ENCODE measurements around the gene SYNJ2.

DNA sequence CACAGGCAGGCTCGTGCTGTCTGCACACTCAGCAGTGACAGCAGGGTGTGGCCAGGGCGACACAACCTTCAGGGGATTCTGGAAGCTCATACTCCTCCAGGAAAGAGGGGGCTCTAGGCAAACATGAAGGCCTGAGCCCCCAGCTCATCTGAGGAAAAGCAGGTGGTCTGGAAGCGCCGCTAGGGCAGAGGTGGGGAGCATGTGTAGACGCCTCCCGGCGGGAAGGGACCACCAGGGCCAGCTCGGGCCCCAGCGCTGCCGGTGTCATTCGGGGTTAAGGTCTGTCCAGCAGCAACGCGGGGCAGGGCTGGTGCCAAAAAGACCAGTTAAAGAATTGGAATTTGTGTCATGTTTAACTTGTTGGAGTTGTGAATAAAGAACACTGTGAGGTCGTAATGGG is 39.3 kb upstream of the SYNJ2 start:
- TF ChIP-seq EZH2 (IDR thresholded peaks at IDR 0.05; ENCODE audit: insufficient read depth, poor library complexity, severe bottlenecking) (no peak), EZH2phosphoT487 (IDR thresholded peaks at IDR 0.05; ENCODE audit: insufficient read depth, low read depth) (no peak)
